NCI-H748 treated with DMSO at 0.1 percent for 48 hours (cell line): ENCODE results near the gene RASGRP1.
"Not testable (repeated sequence)": the region's sequence is repeated elsewhere in the genome, so short reads cannot be mapped to it uniquely, and the experiment has no call there.

Experiments used
- DNase-seq: peaks from one replicate; lab custom pipeline; 2025; lab: John Stamatoyannopoulos, UW

RASGRP1 gene

GRCh38 chr15:38564557-38565286 is at the start of gene RASGRP1:
TSS of gene RASGRP1 (minus strand) at chr15:38564814. CDS start at chr15:38564628, 186 bp downstream.
- no peak for DNase-seq

- no peak for DNase-seq
Observed at GRCh38 chr15:38613085-38613484, 48.5 kb upstream of the RASGRP1 start.

- DNase-seq: no peak
Observed at GRCh38 chr15:38612159-38612863, 47.7 kb upstream of the RASGRP1 start.

GRCh38 chr15:38611228-38611627 is 46.6 kb upstream of the RASGRP1 start:
- no peak for DNase-seq

GRCh38 chr15:38610748-38611147 is 46.1 kb upstream of the RASGRP1 start:
- DNase-seq: no peak

- DNase-seq: no peak
Observed at GRCh38 chr15:38609097-38609738, 44.6 kb upstream of the RASGRP1 start.

- no peak for DNase-seq
Observed at GRCh38 chr15:38608682-38609081, 44.1 kb upstream of the RASGRP1 start.

- DNase-seq: no peak
Observed at GRCh38 chr15:38605744-38606143, 41.1 kb upstream of the RASGRP1 start.

GRCh38 chr15:38603672-38604071 is 39.1 kb upstream of the RASGRP1 start:
- DNase-seq: no peak

- no peak for DNase-seq
Observed at GRCh38 chr15:38602910-38603670, 38.5 kb upstream of the RASGRP1 start.

- no peak for DNase-seq
Observed at GRCh38 chr15:38600236-38600635, 35.6 kb upstream of the RASGRP1 start.

- DNase-seq: no peak
Observed at GRCh38 chr15:38598749-38599148, 34.1 kb upstream of the RASGRP1 start.

- DNase-seq: no peak
Observed at GRCh38 chr15:38597219-38597800, 32.7 kb upstream of the RASGRP1 start.

GRCh38 chr15:38593524-38593923 is 28.9 kb upstream of the RASGRP1 start:
- no peak for DNase-seq

- DNase-seq: no peak
Observed at GRCh38 chr15:38589502-38589901, 24.9 kb upstream of the RASGRP1 start.

- no peak for DNase-seq
Observed at GRCh38 chr15:38588672-38589071, 24.1 kb upstream of the RASGRP1 start.

GRCh38 chr15:38587214-38587613 is 22.6 kb upstream of the RASGRP1 start:
- DNase-seq: no peak

- DNase-seq: not testable (repeated sequence)
Observed at GRCh38 chr15:38586005-38586404, 21.4 kb upstream of the RASGRP1 start.

GRCh38 chr15:38578626-38579025 is 14.0 kb upstream of the RASGRP1 start:
- no peak for DNase-seq

- DNase-seq: no peak
Observed at GRCh38 chr15:38577424-38577987, 12.9 kb upstream of the RASGRP1 start.

- no peak for DNase-seq
Observed at GRCh38 chr15:38576837-38577236, 12.2 kb upstream of the RASGRP1 start.

- no peak for DNase-seq
Observed at GRCh38 chr15:38576261-38576660, 11.6 kb upstream of the RASGRP1 start.
